Endothelial cell of umbilical vein (primary cell): ENCODE measurements around the gene SMURF2. TPM values are rescaled to one million over a fixed set of nuclear protein-coding genes. Genes with fewer than 3 reads are reported as not detected.

ENCODE experiments used
- BruUV-seq: library from RNA; stranded (reverse); fragments of 400-500 nt; replicated peaks from 2 replicates; lab custom pipeline; 2021; lab: Mats Ljungman, UMichigan
- CTCF ChIA-PET: fragments of 300-600, 350-600 bp; sonication (Branson Sonifier 250); formaldehyde crosslinking; loops from one replicate; lab custom pipeline; 2021; ENCODE audit warnings: antibody characterized with exemption, inconsistent platforms; lab: Charles Lee
- POLR2A ChIA-PET: fragments of 300-600, 350-600 bp; sonication (Branson Sonifier 250); formaldehyde crosslinking; loops from one replicate; lab custom pipeline; 2021; ENCODE audit warnings: antibody characterized with exemption, inconsistent platforms; lab: Charles Lee
- DNase-seq: peaks from one replicate; pipeline ENCODE4 v3.0.0-alpha.2; 2011; ENCODE audit warnings: low read depth, low spot score
- FAIRE-seq: peaks from 2 replicates; lab custom pipeline; 2011; peaks lifted over from hg19 to GRCh38; lab: Jason Lieb, UNC
- H2AFZ ChIP-seq: 2 replicates; pipeline ENCODE4 v1.6.0; 2012; ENCODE audit warnings: low read depth, low read length, control low read depth, inconsistent platforms
- H3K27ac ChIP-seq: 2 replicates; pipeline ENCODE4 v1.5.1; 2011; ENCODE audit warnings: low read depth, mild to moderate bottlenecking, control low read depth, low read length, moderate library complexity; ENCODE audit not compliant: insufficient read depth
- H3K27me3 ChIP-seq, 2 experiments: 2 replicates each; pipeline versions ENCODE4 v1.6.0 to v1.6.1; 2011; ENCODE audit warnings: low read length in 2 of 2, mixed read lengths in 1 of 2; ENCODE audit not compliant: control insufficient read depth in 2 of 2, insufficient read depth in 2 of 2
- H3K36me3 ChIP-seq, 2 experiments: 2 replicates in 1 of 2; 3 replicates in 1 of 2; pipeline ENCODE4 v1.5.1; 2011; ENCODE audit warnings: low read length in 2 of 2, mild to moderate bottlenecking in 1 of 2, moderate library complexity in 1 of 2; ENCODE audit not compliant: control insufficient read depth in 2 of 2, insufficient read depth in 2 of 2; ENCODE audit errors: extremely low read depth in 1 of 2
- H3K4me1 ChIP-seq: 3 replicates; pipeline ENCODE4 v1.5.1; 2011; ENCODE audit warnings: mild to moderate bottlenecking, low read length; ENCODE audit not compliant: control insufficient read depth, insufficient read depth; ENCODE audit errors: extremely low read depth
- H3K4me2 ChIP-seq: 2 replicates; pipeline ENCODE4 v1.6.1; 2011; ENCODE audit warnings: low read length, control low read depth, mixed read lengths; ENCODE audit not compliant: insufficient read depth
- H3K4me3 ChIP-seq, 3 experiments: fragments of 200-600 bp in 1 of 3; sonication (generic), shearing (Covaris generic) in 1 of 3; replicated peaks in 1 of 3; 2 replicates each; pipeline ENCODE4 v1.5.1; 2011 to 2016; ENCODE audit warnings: control low read depth in 3 of 3, low read length in 3 of 3, mild to moderate bottlenecking in 2 of 3, inconsistent platforms in 1 of 3, low read depth in 1 of 3, moderate library complexity in 1 of 3; ENCODE audit not compliant: insufficient read depth in 1 of 3
- H3K79me2 ChIP-seq: 2 replicates; pipeline ENCODE4 v1.6.0; 2012; ENCODE audit warnings: low read length, inconsistent platforms; ENCODE audit not compliant: control insufficient read depth, insufficient read depth
- H3K9ac ChIP-seq: replicated peaks from 2 replicates; pipeline ENCODE3; 2011; ENCODE audit warnings: low read length, control low read depth; ENCODE audit not compliant: insufficient read depth; ENCODE audit errors: extremely low read depth
- H3K9me1 ChIP-seq: replicated peaks from 3 replicates; pipeline ENCODE4 v1.6.0; 2011; ENCODE audit warnings: mild to moderate bottlenecking, low read length; ENCODE audit not compliant: control insufficient read depth, insufficient read depth; ENCODE audit errors: extremely low read depth
- H3K9me3 ChIP-seq: replicated peaks from 2 replicates; pipeline ENCODE4 v1.5.1; 2012; ENCODE audit warnings: low read length, inconsistent platforms; ENCODE audit not compliant: control insufficient read depth, insufficient read depth
- H4K20me1 ChIP-seq: replicated peaks from 2 replicates; pipeline ENCODE3; 2011; ENCODE audit warnings: mild to moderate bottlenecking, low read length; ENCODE audit not compliant: control insufficient read depth, insufficient read depth; ENCODE audit errors: extremely low read depth
- CTCF ChIP-seq, 2 donors: IDR thresholded peaks; 1 replicate in 1 of 2; 2 replicates in 1 of 2; pipeline ENCODE4 v1.5.1; 2011; ENCODE audit warnings: low read length in 2 of 2, mild to moderate bottlenecking in 2 of 2, moderate library complexity in 2 of 2, control low read depth in 1 of 2, inconsistent platforms in 1 of 2, low read depth in 1 of 2; ENCODE audit not compliant: insufficient read depth in 1 of 2; ENCODE audit errors: extremely low read depth in 1 of 2
- EZH2 ChIP-seq: IDR thresholded peaks from 2 replicates; pipeline ENCODE4 v1.6.1; 2012; ENCODE audit warnings: borderline replicate concordance, low read depth, mild to moderate bottlenecking, moderate library complexity, low read length, inconsistent platforms; ENCODE audit not compliant: severe bottlenecking
- FOS ChIP-seq: IDR thresholded peaks from 2 replicates; pipeline ENCODE4 v1.6.1; 2011; ENCODE audit warnings: mild to moderate bottlenecking, low read length, moderate library complexity, borderline replicate concordance; ENCODE audit not compliant: insufficient read depth
- MAX ChIP-seq: IDR thresholded peaks from 2 replicates; pipeline ENCODE4 v1.6.1; 2011; ENCODE audit not compliant: insufficient read depth, insufficient read length
- MYC ChIP-seq: IDR thresholded peaks from one replicate; pipeline ENCODE4 v1.6.1; 2011; ENCODE audit warnings: mild to moderate bottlenecking, low read depth, low read length
- POLR2A ChIP-seq: IDR thresholded peaks from 2 replicates; pipeline ENCODE4 v1.6.1; 2012; ENCODE audit warnings: low read depth, mild to moderate bottlenecking, control low read depth, low read length
- dilution Hi-C: fragments of 300-500 bp; cut with MboI; formaldehyde crosslinking; loops from one replicate; pipeline ENCODE4 v1.15.0; 2019; ENCODE audit warnings: low sequenced_read_pairs; ENCODE audit not compliant: extremely low pct_ligation_motif_present
- intact Hi-C: fragments of 100-400 bp; cut with micrococcal nuclease; formaldehyde crosslinking; loops from one replicate; pipeline ENCODE4 v1.10.0; 2022
- polyA plus RNA-seq, 4 experiments: library from polyadenylated mRNA; depleted of rRNA in 3 of 4; stranded (reverse) in 3 of 4; unstranded in 1 of 4; fragments of >200 nt; gene quantifications; 2 replicates each; pipeline versions ENCODE4 v1.2.1 to v1.2.3, GENCODE V29; 2011 to 2012; ENCODE audit warnings: missing spikeins in 1 of 4
- total RNA-seq: library from RNA; stranded (reverse); gene quantifications from 2 replicates; pipeline ENCODE4 v1.2.3, GENCODE V29; 2021

The SMURF2 gene
- total and polyA plus RNA-seq, 2 donors (not counting 3 experiments of a cell fraction or from before 2014, with no cell fraction given) = 32.9 to 105 TPM

- ChIA-PET POLR2A (no interaction called here), CTCF (no interaction called here)
- no peak overlapping the region for H2AFZ ChIP-seq
- H3K9ac ChIP-seq = no peak overlapping the region
- H3K4me3 ChIP-seq = peak overlapping the region in 1 of 3 experiments; percentile 84
- TF ChIP-seq CTCF (IDR thresholded peaks at IDR 0.05; ENCODE audit: extremely low read depth in 1 of 2, insufficient read depth in 1 of 2, low read depth in 1 of 2, low read length in 2 of 2) = no peak
- TF ChIP-seq FOS = no peak
- TF ChIP-seq MYC = no peak
- TF ChIP-seq MAX = no peak
- TF ChIP-seq EZH2 = no peak
- H3K27ac ChIP-seq = no peak overlapping the region
- no peak for DNase-seq
- H3K36me3 ChIP-seq = peaks cover 42 to 61% of the 10 kb centered on the region in 2 experiments
- peaks cover 41% of the 10 kb centered on the region for H4K20me1 ChIP-seq
- intact Hi-C loops (loop anchor here (10.0 kb wide), 1 partner anchor 241 kb away; no protein-coding TSS in a partner anchor), dilution Hi-C loops (no loop called here)
- peaks cover 79% of the 10 kb centered on the region for H3K79me2 ChIP-seq
- no peaks in the 10 kb centered on the region for H3K27me3 ChIP-seq
- H3K4me1 ChIP-seq = peaks cover 61% of the 10 kb centered on the region
- peak overlapping the region; percentile 95 for H3K4me2 ChIP-seq
- H3K9me3 ChIP-seq = no peaks in the 10 kb centered on the region
- no TSS peak for BruUV-seq
- no peaks in the 10 kb centered on the region for H3K9me1 ChIP-seq
- FAIRE-seq = no peak
Measured at GRCh38 chr17:64503341-64503740, 158.8 kb downstream of the SMURF2 start.

GRCh38 chr17:64502809-64503208 is 159.3 kb downstream of the SMURF2 start:
- dilution Hi-C loops (no loop called here), intact Hi-C loops (loop anchor here (10.0 kb wide), 1 partner anchor 242 kb away; no protein-coding TSS in a partner anchor)
- Histone ChIP-seq H3K9me1 (no peaks in the 10 kb centered on the region), H3K27ac (no peak overlapping the region), H3K4me2 (peak overlapping the region; percentile 95), H3K27me3 (no peaks in the 10 kb centered on the region), H3K4me1 (peaks cover 60% of the 10 kb centered on the region), H3K79me2 (peaks cover 74% of the 10 kb centered on the region), H2AFZ (no peak overlapping the region), H3K9me3 (no peaks in the 10 kb centered on the region), H3K4me3 (no peak overlapping the region), H3K36me3 (peaks cover 44 to 66% of the 10 kb centered on the region in 2 experiments), H4K20me1 (peaks cover 41% of the 10 kb centered on the region), H3K9ac (no peak overlapping the region)
- DNase-seq = no peak
- BruUV-seq = no TSS peak
- TF ChIP-seq POLR2A = peak; percentile 50
- no peak for TF ChIP-seq FOS
- no peak for TF ChIP-seq MAX
- ChIA-PET POLR2A (no interaction called here), CTCF (no interaction called here)
- no peak for FAIRE-seq
